Right cardiac atrium (tissue), 5 donors: ENCODE measurements around the gene BET1L. TPM values are rescaled to one million over a fixed set of nuclear protein-coding genes. Genes with fewer than 3 reads are reported as not detected.

Source experiments
- ATAC-seq, 2 donors: fragments of 200-7000 bp; cut with Tn5 transposase; one replicate each; pipeline versions ENCODE4 v1.8.0 to v1.9.1; 2020; ENCODE audit warnings: moderate library complexity in 2 of 2, mild to moderate bottlenecking in 1 of 2
- DNase-seq, 3 donors: peaks; one replicate each; pipeline ENCODE4 v3.0.0-alpha.2; 2020
- H3K27ac ChIP-seq: one replicate; pipeline ENCODE4 v1.5.1; 2013; ENCODE audit warnings: mild to moderate bottlenecking, low read length, control low read depth, moderate library complexity
- H3K27me3 ChIP-seq: one replicate; pipeline ENCODE4 v1.6.1; 2013; ENCODE audit not compliant: control insufficient read depth, insufficient read depth
- H3K4me1 ChIP-seq: one replicate; pipeline ENCODE4 v1.6.1; 2013; ENCODE audit warnings: low read length; ENCODE audit not compliant: control insufficient read depth, insufficient read depth
- H3K4me3 ChIP-seq: one replicate; pipeline ENCODE4 v1.5.1; 2013; ENCODE audit warnings: low read length, control low read depth
- H3K9me3 ChIP-seq: one replicate; pipeline ENCODE4 v1.6.1; 2013; ENCODE audit warnings: low read length; ENCODE audit not compliant: control insufficient read depth
- WGBS: extraction: QIAGEN DNeasy Blood & Tissue Kit; methylation state at CpG from one replicate; pipeline ENCODE4 v1.1.7; 2013; 5-methylcytosine and 5-hydroxymethylcytosine counted together
- intact Hi-C, 4 donors: fragments of 100-400 bp; cut with DNase I; formaldehyde crosslinking; loops; one replicate each; pipeline versions ENCODE4 v1.11.0 to v1.14.0; 2022 to 2023
- polyA plus RNA-seq: library from polyadenylated mRNA; stranded (reverse); fragments of 200-250 nt; gene quantifications from one replicate; pipeline ENCODE4 v1.2.3, GENCODE V29; 2013
- total RNA-seq, 4 donors: library from RNA; stranded (reverse); fragmentation: NEBNext Ultra II Directional; extraction: Animal tissue kit (Norgen Biotek cat#: 25700); gene quantifications; one replicate each; pipeline ENCODE4 v1.2.1, GENCODE V29; 2021
- donor health status: healthy with polysubstance abuse.
- donor health status: DM: no; HTN: yes; CAD: no.
- donor health status: DM: no; HTN: no; CAD: no.
- donor health status: DM: no; HTN: yes; CAD: no; lungs with severe emphysema.
- donor health status: DM: yes; HTN: yes; CAD: no.

The BET1L gene
- total and polyA plus RNA-seq, 5 donors, result 20.9 to 39.9 (median 31.4) TPM

GRCh38 chr11:216081-216974, 9.1 kb upstream of the BET1L start:
- H3K27me3 ChIP-seq, result no peaks in the 10 kb centered on the region
- DNase-seq (no peak), ATAC-seq (no peak)
- H3K4me1 ChIP-seq, result no peaks in the 10 kb centered on the region
- WGBS, result 87% methylated on average over 11 of the region's 11 CpGs
- no peaks in the 10 kb centered on the region for H3K9me3 ChIP-seq
- no peak overlapping the region for H3K27ac ChIP-seq
- intact Hi-C loops, result no loop called here
- no peak overlapping the region for H3K4me3 ChIP-seq

- WGBS, result 76% methylated on average over 4 of the region's 4 CpGs
- intact Hi-C loops, result no loop called here
- ATAC-seq, result no peak
- Histone ChIP-seq H3K4me1 (no peaks in the 10 kb centered on the region), H3K27ac (no peak overlapping the region), H3K4me3 (no peak overlapping the region), H3K9me3 (no peaks in the 10 kb centered on the region), H3K27me3 (no peaks in the 10 kb centered on the region)
- DNase-seq, result no peak
Measured at GRCh38 chr11:215581-216037, 8.4 kb upstream of the BET1L start.

- peak in 1 of 3 donors; percentile 47 for DNase-seq
- no peak for ATAC-seq
- Histone ChIP-seq H3K4me3 (no peak overlapping the region), H3K27me3 (no peaks in the 10 kb centered on the region), H3K27ac (no peak overlapping the region), H3K9me3 (no peaks in the 10 kb centered on the region), H3K4me1 (peaks cover 8% of the 10 kb centered on the region)
- intact Hi-C loops, result no loop called here
- 81% methylated on average over 7 of the region's 7 CpGs for WGBS
Measured at GRCh38 chr11:214083-214482, 6.9 kb upstream of the BET1L start.

- Histone ChIP-seq H3K4me3 (no peak overlapping the region), H3K27me3 (no peaks in the 10 kb centered on the region), H3K27ac (no peak overlapping the region), H3K9me3 (no peaks in the 10 kb centered on the region), H3K4me1 (peaks cover 8% of the 10 kb centered on the region)
- intact Hi-C loops, result no loop called here
- ATAC-seq, result no peak
- WGBS, result 90% methylated on average over 4 of the region's 4 CpGs
- peak in 1 of 3 donors; percentile 25 for DNase-seq
Measured at GRCh38 chr11:213111-213510, 5.9 kb upstream of the BET1L start.

GRCh38 chr11:212150-213100, 5.2 kb upstream of the BET1L start:
- Histone ChIP-seq H3K27me3 (no peaks in the 10 kb centered on the region), H3K27ac (no peak overlapping the region), H3K4me1 (peaks cover 8% of the 10 kb centered on the region), H3K4me3 (no peak overlapping the region), H3K9me3 (no peaks in the 10 kb centered on the region)
- ATAC-seq (no peak), DNase-seq (peak in 1 of 3 donors; percentile 45)
- intact Hi-C loops, result no loop called here
- WGBS, result 91% methylated on average over 17 of the region's 17 CpGs

GRCh38 chr11:211741-212140, 4.5 kb upstream of the BET1L start:
- H3K9me3 ChIP-seq, result no peaks in the 10 kb centered on the region
- no peaks in the 10 kb centered on the region for H3K27me3 ChIP-seq
- peaks cover 8% of the 10 kb centered on the region for H3K4me1 ChIP-seq
- DNase-seq (peak in 1 of 3 donors; percentile 45), ATAC-seq (no peak)
- H3K4me3 ChIP-seq, result no peak overlapping the region
- intact Hi-C loops, result no loop called here
- WGBS, result 86% methylated on average over 9 of the region's 9 CpGs
- H3K27ac ChIP-seq, result no peak overlapping the region

GRCh38 chr11:211295-211694, 4.1 kb upstream of the BET1L start:
- Histone ChIP-seq H3K9me3 (no peaks in the 10 kb centered on the region), H3K4me1 (peaks cover 8% of the 10 kb centered on the region), H3K27me3 (no peaks in the 10 kb centered on the region), H3K27ac (no peak overlapping the region), H3K4me3 (no peak overlapping the region)
- DNase-seq, result peak in 1 of 3 donors; percentile 49
- ATAC-seq, result no peak
- intact Hi-C loops, result no loop called here
- WGBS, result 65% methylated on average over 5 of the region's 5 CpGs

- ATAC-seq (no peak), DNase-seq (peak in 1 of 3 donors; percentile 32)
- H3K4me1 ChIP-seq, result peaks cover 11% of the 10 kb centered on the region
- WGBS, result 89% methylated on average over 5 of the region's 5 CpGs
- H3K27me3 ChIP-seq, result no peaks in the 10 kb centered on the region
- no peak overlapping the region for H3K4me3 ChIP-seq
- no peaks in the 10 kb centered on the region for H3K9me3 ChIP-seq
- intact Hi-C loops, result no loop called here
- no peak overlapping the region for H3K27ac ChIP-seq
Measured at GRCh38 chr11:210803-211180, 3.6 kb upstream of the BET1L start.

- Histone ChIP-seq H3K4me1 (peaks cover 14% of the 10 kb centered on the region), H3K27ac (no peak overlapping the region), H3K9me3 (no peaks in the 10 kb centered on the region), H3K27me3 (no peaks in the 10 kb centered on the region), H3K4me3 (no peak overlapping the region)
- ATAC-seq (no peak), DNase-seq (peak in 1 of 3 donors; percentile 24)
- WGBS, result 85% methylated on average over 9 of the region's 9 CpGs
- intact Hi-C loops, result no loop called here
Measured at GRCh38 chr11:210122-210802, 3.1 kb upstream of the BET1L start.

GRCh38 chr11:209275-210121, 2.3 kb upstream of the BET1L start:
- WGBS, result 49% methylated on average over 29 of the region's 29 CpGs
- Histone ChIP-seq H3K4me3 (peak overlapping the region; percentile 79), H3K27ac (no peak overlapping the region), H3K9me3 (no peaks in the 10 kb centered on the region), H3K4me1 (peaks cover 14% of the 10 kb centered on the region), H3K27me3 (no peaks in the 10 kb centered on the region)
- DNase-seq (peak in 1 of 3 donors; percentile 65), ATAC-seq (no peak)
- intact Hi-C loops, result loop anchor here in 1 of 4 donors (5.0 kb wide), 2 partner anchors 33 to 148 kb away; no protein-coding TSS in a partner anchor
